Measurements from ENCODE around the gene LRRC45. TPM values are rescaled to one million over a fixed set of nuclear protein-coding genes. Genes with fewer than 3 reads are reported as not detected.

LRRC45 gene
- total RNA-seq, 1 experiment from 2014 or later: 21.3 TPM

- no peak overlapping the region for H3K4me3 ChIP-seq
- no peak for DNase-seq
- H3K4me1 ChIP-seq: peaks cover 14% of the 10 kb centered on the region
- H3K27ac ChIP-seq: no peak overlapping the region
- no peaks in the 10 kb centered on the region for H3K9me3 ChIP-seq (replicated peaks)
- peaks cover 24% of the 10 kb centered on the region for H3K36me3 ChIP-seq
- no peaks in the 10 kb centered on the region for H3K27me3 ChIP-seq
These were observed 35.8 kb upstream of the LRRC45 start for GRCh38 chr17:81987161-81987770.

GRCh38 chr17:81990836-81991683 lies 32.0 kb upstream of the LRRC45 start:
- Histone ChIP-seq H3K9me3 (replicated peaks) (no peaks in the 10 kb centered on the region), H3K4me1 (peaks cover 32% of the 10 kb centered on the region), H3K36me3 (peaks cover 4% of the 10 kb centered on the region; the same call in 1 of the 2 replicates), H3K27me3 (no peaks in the 10 kb centered on the region), H3K27ac (peak overlapping the region; percentile 1; the same call in 1 of the 2 replicates), H3K4me3 (no peak overlapping the region)
- peak in 1 of 2 experiments; percentile 36 for DNase-seq

- peaks cover 32% of the 10 kb centered on the region for H3K4me1 ChIP-seq
- H3K9me3 ChIP-seq (replicated peaks): no peaks in the 10 kb centered on the region
- no peaks in the 10 kb centered on the region for H3K36me3 ChIP-seq
- peak overlapping the region; percentile 35 for H3K4me3 ChIP-seq
- peak; percentile 97 to 98 for DNase-seq
- no peaks in the 10 kb centered on the region for H3K27me3 ChIP-seq
- peak overlapping the region; percentile 27 for H3K27ac ChIP-seq
These were observed 31.3 kb upstream of the LRRC45 start for GRCh38 chr17:81991684-81992305.

- Histone ChIP-seq H3K4me3 (peak overlapping the region; percentile 35), H3K27ac (peak overlapping the region; percentile 27), H3K4me1 (peaks cover 32% of the 10 kb centered on the region), H3K9me3 (replicated peaks) (no peaks in the 10 kb centered on the region), H3K36me3 (no peaks in the 10 kb centered on the region), H3K27me3 (no peaks in the 10 kb centered on the region)
- peak; percentile 37 to 63 for DNase-seq
These were observed 30.6 kb upstream of the LRRC45 start for GRCh38 chr17:81992306-81993102.

- Histone ChIP-seq H3K4me1 (peaks cover 29% of the 10 kb centered on the region), H3K27ac (no peak overlapping the region), H3K36me3 (no peaks in the 10 kb centered on the region), H3K4me3 (no peak overlapping the region), H3K27me3 (no peaks in the 10 kb centered on the region), H3K9me3 (replicated peaks) (no peaks in the 10 kb centered on the region)
- peak; percentile 22 to 53 for DNase-seq
These were observed 29.1 kb upstream of the LRRC45 start for GRCh38 chr17:81993729-81994592.

GRCh38 chr17:81994593-81995462 lies 28.3 kb upstream of the LRRC45 start:
- Histone ChIP-seq H3K27me3 (no peaks in the 10 kb centered on the region), H3K27ac (no peak overlapping the region), H3K4me3 (no peak overlapping the region), H3K36me3 (no peaks in the 10 kb centered on the region), H3K4me1 (peaks cover 29% of the 10 kb centered on the region), H3K9me3 (replicated peaks) (no peaks in the 10 kb centered on the region)
- peak; percentile 69 for DNase-seq

- Histone ChIP-seq H3K4me1 (peaks cover 30% of the 10 kb centered on the region), H3K27me3 (no peaks in the 10 kb centered on the region), H3K36me3 (no peaks in the 10 kb centered on the region), H3K27ac (no peak overlapping the region), H3K4me3 (no peak overlapping the region), H3K9me3 (replicated peaks) (no peaks in the 10 kb centered on the region)
- DNase-seq: no peak
These were observed 27.5 kb upstream of the LRRC45 start for GRCh38 chr17:81995463-81996231.

GRCh38 chr17:81996232-81996756 lies 26.8 kb upstream of the LRRC45 start:
- H3K4me1 ChIP-seq: peaks cover 33% of the 10 kb centered on the region
- no peak overlapping the region for H3K27ac ChIP-seq
- DNase-seq: no peak
- no peaks in the 10 kb centered on the region for H3K36me3 ChIP-seq
- no peaks in the 10 kb centered on the region for H3K27me3 ChIP-seq
- H3K4me3 ChIP-seq: no peak overlapping the region
- no peaks in the 10 kb centered on the region for H3K9me3 ChIP-seq (replicated peaks)

GRCh38 chr17:81996757-81997441 lies 26.2 kb upstream of the LRRC45 start:
- peaks cover 33% of the 10 kb centered on the region for H3K4me1 ChIP-seq
- DNase-seq: no peak
- H3K36me3 ChIP-seq: no peaks in the 10 kb centered on the region
- no peaks in the 10 kb centered on the region for H3K27me3 ChIP-seq
- H3K9me3 ChIP-seq (replicated peaks): no peaks in the 10 kb centered on the region
- no peak overlapping the region for H3K4me3 ChIP-seq
- no peak overlapping the region for H3K27ac ChIP-seq

- peaks cover 35% of the 10 kb centered on the region for H3K4me1 ChIP-seq
- H3K27me3 ChIP-seq: no peaks in the 10 kb centered on the region
- no peak overlapping the region for H3K27ac ChIP-seq
- DNase-seq: no peak
- H3K36me3 ChIP-seq: no peaks in the 10 kb centered on the region
- no peak overlapping the region for H3K4me3 ChIP-seq
- no peaks in the 10 kb centered on the region for H3K9me3 ChIP-seq (replicated peaks)
These were observed 24.9 kb upstream of the LRRC45 start for GRCh38 chr17:81998212-81998611.

- Histone ChIP-seq H3K9me3 (replicated peaks) (no peaks in the 10 kb centered on the region), H3K4me3 (no peak overlapping the region), H3K27me3 (no peaks in the 10 kb centered on the region), H3K27ac (no peak overlapping the region), H3K36me3 (no peaks in the 10 kb centered on the region), H3K4me1 (peaks cover 36% of the 10 kb centered on the region)
- no peak for DNase-seq
These were observed 24.2 kb upstream of the LRRC45 start for GRCh38 chr17:81998691-81999438.
